ENCODE data around the gene FOXO6.

FOXO6 gene

DNA sequence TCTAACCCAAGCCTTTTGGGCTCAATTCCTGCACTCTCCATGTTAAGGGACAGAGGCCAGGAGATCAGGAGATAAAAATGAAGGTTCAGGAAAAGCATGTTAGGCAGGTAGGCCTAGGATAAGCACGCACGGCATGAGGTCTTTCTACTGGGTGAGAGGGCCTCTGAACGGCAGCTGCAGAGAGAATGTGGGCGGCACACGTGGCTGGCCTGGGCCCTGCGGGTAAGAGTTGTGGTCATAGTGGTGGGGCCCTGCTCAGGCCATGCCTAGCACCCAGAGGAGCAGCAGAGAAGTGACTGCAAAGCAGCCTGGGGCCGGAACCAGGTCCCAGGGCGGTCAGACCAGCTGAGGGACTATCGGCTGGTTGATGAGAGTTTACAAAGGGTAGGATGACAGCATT lies 7.5 kb upstream of the FOXO6 start:
- DNase-seq: no peak

DNA sequence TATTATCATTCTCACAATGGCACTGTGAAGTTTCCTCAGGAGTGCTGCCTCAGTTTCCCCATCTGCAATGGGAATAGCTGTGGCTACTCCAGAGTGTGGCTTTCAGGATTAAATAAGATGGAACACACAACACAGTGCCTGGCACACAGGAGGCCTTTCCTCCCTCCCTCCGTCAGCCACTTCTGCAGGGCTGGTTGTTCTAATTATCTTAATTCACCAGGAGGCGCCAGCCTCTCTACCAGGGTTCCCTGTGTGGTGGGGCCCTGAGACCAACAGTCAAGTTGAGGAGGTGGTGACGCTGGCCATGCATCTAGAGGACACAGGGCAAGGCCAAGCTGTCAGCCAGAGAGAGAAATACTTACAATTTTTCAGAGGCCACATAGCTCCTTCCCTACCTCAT lies 6.3 kb upstream of the FOXO6 start:
- DNase-seq: no peak

DNA sequence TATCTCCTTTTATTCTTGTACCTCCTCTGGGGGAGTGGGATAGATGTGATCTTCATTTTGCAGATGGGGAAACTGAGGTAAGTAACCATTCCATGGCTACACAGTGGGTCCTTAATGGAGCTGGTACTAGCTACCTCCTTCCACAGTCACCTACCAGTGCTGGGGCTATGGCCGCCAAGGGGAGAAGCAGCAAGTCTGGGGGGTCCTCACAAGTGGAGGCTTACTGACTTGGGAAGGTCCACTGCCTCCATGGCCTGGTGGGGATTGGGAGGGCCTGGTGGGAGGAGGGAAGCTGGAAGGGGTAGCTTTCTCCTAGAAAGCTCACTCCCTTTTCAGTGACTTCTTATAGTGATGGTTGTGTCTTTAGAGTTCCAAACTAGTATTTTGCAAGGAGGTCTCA lies 5.9 kb upstream of the FOXO6 start:
- DNase-seq: no peak

DNA sequence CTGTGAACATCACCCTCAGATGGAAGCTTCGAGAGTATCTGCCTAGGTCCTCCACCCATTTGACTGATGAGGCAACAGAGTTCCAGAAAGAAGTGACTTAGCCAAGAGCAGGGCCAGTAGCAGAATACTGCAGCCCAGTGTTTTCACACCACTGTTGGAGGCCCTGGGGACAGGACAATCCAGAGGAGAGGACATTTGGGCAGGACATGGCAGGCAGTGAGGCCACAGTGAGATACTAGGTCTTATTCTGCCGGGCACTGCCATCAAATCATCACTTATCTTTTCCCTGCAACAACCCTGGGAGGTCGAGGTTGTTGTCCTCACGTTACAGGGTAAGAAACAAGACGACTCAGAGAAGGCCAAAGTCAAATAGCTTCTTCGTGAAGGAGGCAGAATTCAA lies 5.5 kb upstream of the FOXO6 start:
- DNase-seq: no peak

DNA sequence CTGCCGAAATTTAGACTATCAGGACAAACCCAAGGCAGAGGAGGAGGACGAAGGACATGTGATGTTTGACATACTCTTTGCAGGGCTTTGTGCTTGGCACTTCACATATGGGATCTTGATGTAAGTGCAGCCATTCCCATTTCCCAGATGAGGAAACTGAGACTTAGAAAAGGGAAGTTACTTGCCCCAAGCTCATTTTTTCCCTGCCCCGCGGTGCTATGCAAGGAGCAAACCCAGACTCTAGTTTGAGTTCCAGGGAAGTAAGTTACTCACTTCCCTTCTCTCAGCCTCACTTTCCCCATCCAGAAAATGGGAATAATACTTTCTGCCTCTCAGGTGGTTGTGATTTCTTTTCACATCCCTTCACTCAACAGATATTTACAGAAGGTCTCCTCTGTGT lies 4.5 kb upstream of the FOXO6 start:
- DNase-seq: no peak

DNA sequence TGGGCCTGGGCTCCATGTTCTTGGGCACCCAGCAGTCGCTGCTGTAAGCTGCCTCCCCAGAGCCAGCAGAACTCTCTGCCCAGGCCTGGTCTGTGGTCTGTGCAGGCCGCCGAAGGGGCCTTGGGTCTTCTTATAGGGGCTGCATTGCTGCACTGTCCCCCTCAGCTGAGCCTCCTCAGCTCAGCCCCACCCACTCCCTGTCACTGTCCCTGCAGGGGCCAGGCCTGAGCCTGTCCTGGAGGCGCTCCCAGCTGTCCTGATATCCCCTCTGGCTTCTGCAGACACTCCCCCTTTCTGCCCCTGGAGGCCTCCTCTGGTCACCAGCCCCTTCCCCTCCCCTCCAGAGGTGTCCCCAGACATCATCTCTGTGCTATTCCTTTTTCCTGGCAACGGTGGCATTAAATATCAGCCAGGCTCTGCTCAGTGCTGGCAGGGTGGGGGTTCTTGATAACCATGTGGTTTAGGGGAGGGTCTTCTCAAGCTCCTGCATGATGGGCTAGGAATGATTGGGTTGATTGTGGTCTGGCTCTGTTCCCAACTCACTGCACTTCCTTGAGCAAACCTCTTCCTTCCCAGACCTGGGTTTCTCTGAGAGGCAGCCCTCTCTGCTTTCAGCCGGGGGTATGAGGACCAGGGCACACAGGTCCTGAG lies 3.7 kb upstream of the FOXO6 start:
- DNase-seq: no peak

DNA sequence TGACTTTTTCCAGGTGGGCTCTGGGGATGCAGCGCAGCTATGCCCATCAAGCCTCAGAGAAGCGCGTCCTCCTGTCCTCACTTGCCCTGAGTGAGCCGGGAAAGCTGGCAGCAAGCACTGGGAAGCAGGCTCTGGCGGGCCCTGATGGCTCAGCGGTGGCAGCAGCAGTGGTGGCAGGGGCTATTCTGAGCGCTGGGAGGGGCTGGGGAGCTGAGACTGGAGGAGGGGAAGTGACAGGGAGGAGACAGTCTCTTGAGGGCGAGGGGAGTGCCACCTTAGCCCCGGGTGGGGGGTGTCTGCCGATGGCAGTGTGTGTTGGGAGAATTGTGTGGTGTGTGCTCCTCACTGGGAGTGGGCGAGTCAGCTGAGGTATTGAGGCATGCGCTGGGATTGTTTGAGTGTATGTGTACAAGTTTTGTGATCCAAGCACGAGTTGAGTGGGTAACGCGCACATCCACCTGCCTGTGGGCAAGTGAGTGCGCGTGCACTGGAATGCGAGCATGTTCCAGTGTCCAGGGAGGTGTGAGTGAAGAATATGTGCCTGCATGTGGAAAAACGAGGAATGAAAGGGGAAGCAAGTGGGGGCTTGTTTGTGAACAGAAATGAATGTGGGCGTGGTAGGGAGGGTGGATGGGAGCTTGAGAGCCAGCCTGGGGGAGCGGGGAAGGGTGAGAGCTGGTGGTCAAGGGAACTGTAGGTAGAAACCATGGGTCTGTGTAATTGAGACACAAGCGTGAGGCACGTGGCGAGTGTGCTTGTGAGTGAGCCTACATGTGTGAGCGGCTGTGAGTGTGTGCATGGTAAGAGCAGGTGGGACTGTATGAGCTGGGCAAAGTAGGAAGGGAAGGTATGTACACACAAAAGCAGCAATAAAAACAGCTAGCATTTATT lies 2.9 kb upstream of the FOXO6 start:
- no peak for DNase-seq

DNA sequence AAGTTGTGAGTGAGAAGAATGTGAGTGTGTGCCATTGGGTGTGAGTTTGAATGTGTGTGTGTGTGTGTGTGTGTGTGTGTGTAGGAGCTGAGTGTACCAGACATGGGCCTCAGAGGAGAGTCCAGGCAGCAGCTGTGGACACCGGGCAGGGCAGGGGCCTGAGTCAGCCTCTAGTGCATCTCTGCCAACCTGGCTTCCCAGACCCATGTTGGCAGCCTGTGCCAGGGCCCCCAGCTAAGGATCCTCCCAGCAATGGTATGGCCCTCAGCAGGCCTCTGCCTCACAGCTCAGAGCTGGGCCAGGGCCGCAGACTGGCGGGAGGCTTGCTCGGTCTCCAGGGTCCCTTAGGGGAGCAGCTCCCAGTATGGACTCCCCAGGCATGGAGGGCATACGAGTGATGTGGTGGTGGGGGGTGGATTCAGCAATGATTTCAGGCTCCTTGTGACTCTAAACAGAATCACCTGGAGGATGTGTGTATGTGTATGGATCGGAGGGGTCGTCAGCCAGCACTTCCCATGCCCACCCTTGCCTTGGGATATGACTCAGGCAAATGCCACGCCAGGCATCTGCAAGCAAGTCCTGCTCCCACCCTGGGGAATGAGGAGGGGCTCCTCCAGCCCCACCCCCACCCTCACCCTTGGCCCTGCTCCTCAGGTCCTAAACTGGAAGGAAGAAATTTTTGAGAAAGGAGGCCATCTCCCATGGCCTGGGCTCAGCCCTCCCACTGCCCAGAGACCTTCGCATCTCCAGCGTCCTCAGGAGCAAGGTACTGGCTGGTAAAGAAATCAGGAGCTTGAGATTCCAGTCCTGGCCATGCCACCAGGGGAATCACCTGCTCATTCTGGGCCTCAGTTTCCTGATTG lies 1.8 kb upstream of the FOXO6 start:
- DNase-seq: no peak

DNA sequence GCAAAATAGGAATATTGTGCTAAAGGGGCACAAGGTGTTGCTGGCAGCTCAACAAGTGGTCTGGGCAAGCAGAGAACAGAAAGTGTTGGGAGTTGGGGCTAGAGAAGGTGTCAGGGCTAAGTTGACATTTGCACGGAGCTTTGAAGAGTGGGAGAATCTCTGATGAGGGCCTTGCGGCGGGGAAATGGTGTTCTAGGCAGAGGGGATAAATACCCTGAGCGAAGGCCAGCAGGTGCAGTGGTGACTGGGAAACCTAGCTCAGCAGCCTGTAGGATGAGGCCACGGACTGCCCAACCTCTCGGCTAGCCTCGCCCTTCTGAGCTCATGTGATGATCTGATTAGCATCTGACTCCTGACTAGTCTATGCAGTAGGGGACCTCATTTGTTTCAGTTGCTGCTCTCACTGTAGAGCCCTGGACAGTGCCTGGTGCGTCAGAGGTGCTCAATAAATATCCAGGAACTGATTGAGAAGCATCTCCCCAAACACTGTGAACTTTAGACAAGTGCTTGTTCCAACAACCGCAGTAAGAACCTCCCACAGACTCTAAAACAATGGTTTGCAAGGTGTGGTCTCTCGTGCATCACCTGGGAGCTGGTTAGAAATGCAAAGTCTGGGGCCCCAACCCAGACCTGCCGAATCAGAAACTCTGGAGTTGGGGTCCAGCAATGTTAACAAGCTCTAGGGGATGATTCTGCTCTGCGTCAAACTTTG lies 1.0 kb upstream of the FOXO6 start:
- DNase-seq: no peak

DNA sequence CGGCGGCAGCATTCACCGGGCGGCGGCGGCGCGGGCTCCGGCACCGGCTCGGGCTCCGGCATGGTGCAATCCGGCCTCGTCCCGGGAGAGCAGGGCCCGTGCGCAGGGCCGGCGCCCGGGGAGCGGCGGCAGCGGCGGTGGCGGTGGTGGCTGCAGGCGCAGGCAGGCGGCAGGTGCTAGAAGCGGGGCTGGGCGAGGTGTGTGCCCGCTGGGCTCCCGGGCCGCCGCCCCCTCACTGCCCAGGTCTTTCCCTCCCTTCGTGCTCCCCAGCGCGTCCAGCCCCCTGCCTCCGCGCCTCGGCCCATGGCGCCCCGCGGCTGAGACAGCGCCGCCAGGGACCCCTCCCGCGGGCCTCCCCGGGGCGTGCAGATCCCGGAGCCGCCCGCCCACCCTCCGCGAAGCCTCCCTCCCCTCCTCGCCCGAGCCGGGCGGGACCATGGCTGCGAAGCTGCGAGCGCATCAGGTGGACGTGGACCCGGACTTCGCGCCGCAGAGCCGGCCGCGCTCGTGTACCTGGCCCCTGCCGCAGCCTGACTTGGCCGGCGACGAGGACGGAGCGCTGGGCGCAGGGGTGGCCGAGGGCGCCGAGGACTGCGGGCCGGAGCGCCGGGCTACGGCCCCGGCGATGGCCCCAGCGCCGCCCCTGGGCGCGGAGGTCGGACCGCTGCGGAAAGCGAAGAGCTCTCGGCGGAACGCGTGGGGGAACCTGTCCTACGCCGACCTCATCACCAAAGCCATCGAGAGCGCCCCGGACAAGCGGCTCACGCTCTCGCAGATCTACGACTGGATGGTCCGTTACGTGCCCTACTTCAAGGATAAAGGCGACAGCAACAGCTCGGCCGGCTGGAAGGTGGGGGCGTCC lies 492 bp downstream of the FOXO6 start:
- DNase-seq: no peak

DNA sequence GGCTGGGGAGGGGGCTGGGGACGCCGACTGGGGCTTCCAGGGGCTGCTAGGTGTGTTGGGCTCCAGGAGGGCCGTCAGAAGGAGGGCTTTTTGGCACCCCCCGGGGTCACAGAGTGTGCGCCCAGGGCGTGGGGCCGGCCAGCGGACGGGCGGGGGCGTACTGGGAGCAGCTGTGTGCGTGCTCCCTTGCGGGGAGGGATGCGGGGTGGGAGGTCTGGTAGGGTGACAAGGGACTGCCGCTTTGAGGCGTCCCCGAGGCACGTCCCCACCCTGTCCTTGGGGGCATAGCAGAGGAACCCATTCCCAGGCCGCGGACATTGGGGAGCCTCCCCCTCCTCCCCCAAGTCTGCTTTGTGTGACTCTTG lies 1.1 kb downstream of the FOXO6 start:
- no peak for DNase-seq

DNA sequence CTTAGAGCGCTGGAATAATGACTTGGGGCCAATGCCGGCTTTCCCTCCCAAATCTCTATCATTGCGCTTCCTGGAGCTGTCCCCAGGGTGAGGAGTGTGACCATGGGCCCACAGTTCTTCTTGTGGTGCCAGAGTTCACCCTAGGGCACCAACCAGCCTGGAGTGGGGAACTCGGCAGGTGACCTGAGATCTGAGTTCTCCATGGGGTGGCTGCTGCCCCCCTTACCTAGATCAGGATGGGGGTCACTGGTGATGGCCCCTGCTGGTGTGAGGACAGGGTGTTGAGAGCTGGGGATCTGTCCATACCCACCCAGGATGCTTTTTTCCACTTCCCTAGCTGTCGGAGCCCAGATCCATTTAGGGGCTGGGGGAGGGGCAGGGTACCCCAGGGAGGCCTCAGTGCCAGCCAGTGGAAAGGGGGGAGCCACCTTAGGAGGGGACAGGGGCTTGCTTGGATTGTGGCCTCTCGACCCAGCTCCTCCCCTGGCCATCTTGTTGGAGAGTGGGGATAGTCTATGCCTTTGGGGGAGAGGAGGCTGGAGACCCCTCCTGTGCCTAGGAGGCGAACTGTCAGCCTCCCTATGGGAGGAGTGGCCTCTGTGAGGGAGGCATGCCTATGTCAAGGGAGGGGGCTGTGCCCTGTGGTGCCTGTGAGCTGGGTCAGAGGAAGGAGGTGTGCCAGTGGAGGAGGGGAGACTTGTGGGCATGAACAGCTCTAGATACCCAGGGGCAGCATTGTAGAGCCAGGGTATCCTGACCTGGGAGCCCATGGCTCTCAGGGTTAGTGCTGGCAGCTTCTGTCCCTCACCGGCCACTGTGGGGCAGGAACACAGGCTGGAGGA lies 1.7 kb downstream of the FOXO6 start:
- no peak for DNase-seq

DNA sequence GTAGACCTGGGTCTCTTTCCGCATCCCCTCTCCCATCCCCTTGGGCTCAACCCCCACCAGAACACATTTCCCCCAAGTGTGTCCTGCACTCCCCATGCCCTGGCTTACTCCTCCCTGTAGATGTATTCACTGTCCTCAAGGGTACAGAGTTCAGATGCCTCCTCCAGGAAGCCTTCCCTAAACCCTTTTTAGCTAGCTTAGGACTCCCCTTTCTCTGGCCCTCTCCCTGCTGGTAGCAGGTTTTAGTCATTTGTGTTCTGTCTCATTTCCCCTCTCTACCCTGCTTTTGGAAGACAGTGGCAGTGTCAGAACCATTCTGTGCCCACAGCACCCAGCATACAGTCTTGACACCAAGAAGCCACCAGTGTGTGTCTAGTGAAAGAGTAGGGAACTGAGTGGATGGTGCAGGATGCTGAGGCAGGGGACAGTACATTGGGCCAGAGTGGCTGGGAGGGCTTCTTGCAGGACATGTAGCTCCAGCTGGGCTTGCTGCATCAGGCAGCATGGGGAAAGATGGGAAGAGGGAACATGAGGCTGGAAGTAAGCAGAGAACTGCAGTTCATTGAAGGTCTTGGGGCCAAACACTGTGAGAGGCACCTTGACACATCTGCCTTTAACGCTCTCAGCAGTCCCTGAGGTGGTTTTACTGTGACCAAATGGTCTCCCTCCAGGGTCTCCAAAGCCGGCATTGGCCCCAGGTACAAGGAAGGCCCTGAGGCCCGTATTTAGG lies 2.5 kb downstream of the FOXO6 start:
- DNase-seq: no peak

DNA sequence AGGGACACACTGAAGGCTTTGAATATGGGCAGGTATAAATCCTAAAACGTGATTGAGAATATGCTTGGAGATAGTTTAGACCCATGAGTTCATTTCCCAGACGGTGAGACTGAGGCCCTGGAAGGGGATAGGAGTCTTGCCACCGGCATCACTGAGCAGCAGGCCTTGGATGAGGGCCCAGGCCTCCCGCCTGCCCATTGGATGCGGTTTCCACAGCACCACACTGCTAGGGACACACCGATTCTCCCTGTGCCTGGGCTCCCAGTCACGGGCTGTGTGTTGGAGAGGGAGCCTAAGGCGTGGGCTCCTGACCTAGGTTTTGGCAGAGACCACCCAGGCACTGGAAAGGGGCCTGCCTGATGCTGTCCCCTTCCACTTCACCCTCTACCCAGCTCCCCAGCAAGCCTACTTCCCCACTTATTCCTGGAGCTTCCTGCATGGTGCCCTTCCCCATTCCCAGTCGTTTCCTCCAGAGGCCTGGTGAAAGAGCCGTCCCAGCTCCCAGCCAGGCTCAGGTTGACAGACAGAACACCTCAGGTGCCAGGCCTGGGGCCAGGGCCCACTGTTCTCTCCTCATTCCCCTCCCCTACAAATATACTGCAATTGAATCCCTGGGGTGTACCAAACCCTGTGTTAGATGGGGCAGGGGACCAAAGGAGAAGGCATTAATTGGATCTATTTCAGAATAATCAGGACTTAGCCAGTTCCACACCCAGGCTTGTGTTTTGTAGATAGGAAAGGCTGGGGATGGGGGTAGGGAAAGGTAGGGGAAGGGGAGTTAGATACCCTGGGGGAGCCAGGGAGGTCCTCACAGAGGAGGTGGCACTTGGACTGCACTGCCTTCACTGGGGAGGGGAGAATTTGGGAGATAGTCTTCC lies 3.4 kb downstream of the FOXO6 start:
- no peak for DNase-seq

DNA sequence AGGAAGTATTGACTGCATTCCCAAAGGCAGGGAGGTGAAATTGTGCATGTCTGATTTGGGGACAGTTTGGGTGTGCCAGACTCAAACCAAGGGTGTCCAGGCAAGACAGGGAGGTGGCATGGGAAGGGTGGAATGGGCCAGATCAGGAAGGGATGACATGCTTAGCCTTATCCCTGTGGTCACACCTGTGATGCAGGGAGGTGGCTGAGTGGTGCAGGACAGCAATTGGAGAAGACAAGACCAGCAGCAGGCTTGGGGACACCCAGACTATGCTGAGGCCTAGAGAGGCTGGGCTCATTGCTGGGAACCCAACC lies 4.0 kb downstream of the FOXO6 start:
- no peak for DNase-seq

DNA sequence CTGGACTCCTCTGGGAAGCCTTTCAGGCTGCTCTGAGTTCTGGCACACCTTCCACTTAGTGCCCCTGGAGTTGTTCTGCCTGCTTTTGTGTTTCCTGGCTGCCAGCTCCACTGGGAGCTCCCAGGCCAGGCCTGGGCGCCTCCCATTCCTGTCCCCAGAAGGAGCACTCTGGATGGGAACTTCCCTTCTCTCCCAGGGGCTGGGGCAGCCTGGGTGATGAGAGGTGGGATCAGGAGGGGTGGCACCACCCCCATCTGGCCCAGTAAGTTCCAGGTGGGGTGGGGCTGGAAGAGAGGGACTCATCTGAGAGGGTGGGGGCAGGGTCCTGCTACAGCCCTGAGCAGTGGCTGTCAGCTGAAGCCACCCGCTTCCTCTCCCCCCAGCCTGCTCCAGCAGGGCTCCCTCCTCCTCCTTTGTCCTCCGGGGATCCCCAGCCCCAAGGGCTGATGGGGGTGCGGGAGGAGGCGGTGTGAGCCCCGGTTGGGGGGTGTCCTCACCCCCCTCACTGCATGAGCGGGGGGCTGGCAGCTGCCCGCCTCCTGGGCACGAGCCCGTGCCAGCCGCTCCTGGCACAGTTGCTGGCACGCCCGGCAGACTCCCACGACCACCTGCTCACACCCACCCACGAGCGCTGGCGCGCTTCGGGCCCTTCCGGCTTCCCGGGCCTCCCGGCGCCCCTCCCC lies 4.7 kb downstream of the FOXO6 start:
- DNase-seq: no peak

DNA sequence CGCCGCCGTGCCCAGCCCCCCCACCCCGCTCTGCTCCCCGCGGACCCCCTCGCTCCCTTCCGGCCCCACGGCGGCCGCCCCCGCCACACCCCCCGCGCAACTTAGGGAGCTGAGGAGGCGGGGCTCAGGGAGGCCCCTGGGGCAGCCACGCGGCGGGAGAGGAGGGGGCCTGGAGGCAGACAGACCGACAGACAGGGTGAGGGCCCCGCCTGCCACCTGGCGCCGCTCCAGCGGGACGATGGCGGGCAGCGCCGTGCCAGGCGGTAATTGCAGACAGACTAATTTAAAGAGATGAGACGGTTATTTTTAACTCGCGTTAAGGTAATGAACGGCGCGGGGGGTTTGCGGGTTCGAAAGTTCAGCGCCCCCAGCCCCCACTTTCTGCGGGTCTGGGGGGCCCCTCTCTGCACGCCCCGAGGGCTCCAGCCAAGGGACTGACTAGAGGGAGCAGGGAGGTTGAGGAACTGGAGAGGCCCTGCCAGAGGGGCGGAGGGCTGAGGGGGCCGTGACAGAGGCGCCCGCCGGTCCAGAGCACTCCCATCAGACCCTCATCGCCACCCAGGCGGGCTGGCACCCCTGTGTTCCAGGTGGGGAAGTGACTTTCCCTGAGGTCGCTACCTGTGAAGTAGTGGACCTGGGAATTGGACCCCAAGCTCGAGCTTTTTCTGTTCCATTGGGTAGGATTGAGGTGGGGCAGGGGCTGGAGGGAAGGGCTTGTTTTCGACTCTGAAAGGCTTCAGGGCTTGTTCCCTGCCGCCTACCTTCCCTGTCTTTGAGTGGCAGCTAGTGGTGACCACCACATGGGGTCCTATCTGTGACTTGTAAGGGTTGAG lies 5.4 kb downstream of the FOXO6 start:
- DNase-seq: no peak

DNA sequence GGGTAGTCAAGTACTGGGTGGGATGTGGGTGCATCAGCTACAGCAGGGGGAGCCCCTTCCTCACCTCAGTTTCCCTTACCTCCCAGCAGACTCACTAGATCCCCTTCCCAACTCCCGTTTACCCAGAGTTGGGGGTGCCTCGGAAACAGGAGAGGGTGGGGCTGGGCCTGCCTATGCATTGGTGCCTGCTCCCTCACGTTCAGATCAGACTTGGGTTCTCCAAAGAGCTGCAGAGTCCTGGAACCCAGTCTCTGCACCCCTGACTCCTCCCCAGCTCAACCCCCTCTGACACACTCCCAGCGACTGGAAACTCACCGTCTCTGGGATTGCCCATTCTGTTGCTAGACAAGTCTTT lies 6.0 kb downstream of the FOXO6 start:
- no peak for DNase-seq

All from stimulated activated CD4-positive, alpha-beta T cell treated with anti-CD3 and anti-CD28 coated beads, Interleukin-2, amount 100 ng/mL, for 48 hours (primary cell).